Esophagus squamous epithelium (tissue), 5 donors: ENCODE data around the gene MTMR8. TPM values are rescaled to one million over a fixed set of nuclear protein-coding genes. Genes with fewer than 3 reads are reported as not detected.
"Not testable (repeated sequence)": the region's sequence is repeated elsewhere in the genome, so short reads cannot be mapped to it uniquely, and the experiment has no call there.

Source experiments
- DNase-seq: peaks from one replicate; lab custom pipeline; 2025; lab: John Stamatoyannopoulos, UW
- H3K27ac ChIP-seq, 4 donors: fragments of 200-600 bp; sonication (generic); one replicate each; pipeline ENCODE4 v1.5.1; 2016 to 2019; ENCODE audit warnings: mild to moderate bottlenecking in 1 of 4
- H3K27me3 ChIP-seq, 4 donors: fragments of 200-600 bp; sonication (generic); 1 replicate in 3 of 4; 2 replicates in 1 of 4; pipeline versions ENCODE4 v1.5.1 to v1.6.0; 2017 to 2021; ENCODE audit warnings: antibody characterized with exemption in 1 of 4
- H3K36me3 ChIP-seq, 3 donors: fragments of 200-600 bp; sonication (generic); one replicate each; pipeline ENCODE4 v1.5.1; 2016 to 2019
- H3K4me1 ChIP-seq, 3 donors: fragments of 200-600 bp; sonication (generic); one replicate each; pipeline ENCODE4 v1.5.1; 2017 to 2019
- H3K4me3 ChIP-seq, 4 donors: fragments of 200-600 bp; sonication (generic); 1 replicate in 3 of 4; 2 replicates in 1 of 4; pipeline ENCODE4 v1.5.1; 2016 to 2019; ENCODE audit warnings: mild to moderate bottlenecking in 2 of 4, moderate library complexity in 1 of 4
- H3K9me3 ChIP-seq, 3 donors: fragments of 200-600 bp; sonication (generic); one replicate each; pipeline ENCODE4 v1.5.1; 2016 to 2019
- CTCF ChIP-seq, 6 experiments: fragments of 450-650 bp in 4 of 6; fragments of 200-600 bp in 2 of 6; sonication (generic) in 2 of 6; IDR thresholded peaks; one replicate each; pipeline ENCODE4 v1.5.1; 2016 to 2019; ENCODE audit warnings: antibody characterized with exemption in 6 of 6, mild to moderate bottlenecking in 4 of 6, moderate library complexity in 4 of 6
- POLR2A ChIP-seq, 4 donors: fragments of 450-650 bp; IDR thresholded peaks; one replicate each; pipeline ENCODE4 v1.6.1; 2017; ENCODE audit warnings: antibody characterized with exemption in 4 of 4, mild to moderate bottlenecking in 4 of 4, moderate library complexity in 3 of 4
- WGBS, 2 donors: methylation state at CpG; one replicate each; pipeline ENCODE4 v1.1.5; 2018; 5-methylcytosine and 5-hydroxymethylcytosine counted together
- intact Hi-C: fragments of 100-400 bp; cut with DNase I; formaldehyde crosslinking; loops from one replicate; pipeline ENCODE4 v1.15.0; 2022
- total RNA-seq, 4 donors: library from RNA; depleted of rRNA; stranded (reverse); fragments of >200 nt; gene quantifications; one replicate each; pipeline ENCODE4 v1.1.0, GENCODE V29; 2016
- donor health status: DM: yes; HTN: yes; CAD: no.

The MTMR8 gene
- total RNA-seq, 4 donors from 2014 or later = 1.0 to 3.2 (median 2.4) TPM

- WGBS, 2 donors = 35 to 50% methylated on average over 7 to 10 of the region's 12 CpGs
- H3K4me3 ChIP-seq = peak overlapping the region; percentile 53 to 66 (median 60)
- DNase-seq = no peak
- intact Hi-C loops = no loop called here
- H3K9me3 ChIP-seq = no peaks in the 10 kb centered on the region
- H3K36me3 ChIP-seq = no peaks in the 10 kb centered on the region
- H3K27ac ChIP-seq = peak overlapping the region in 2 of 4 donors; percentile 3 to 68
- TF ChIP-seq CTCF (IDR thresholded peaks at IDR 0.05) (no peak), POLR2A (IDR thresholded peaks at IDR 0.05) (no peak)
- peaks cover 0 to 9% (median 0%) of the 10 kb centered on the region in 3 donors for H3K4me1 ChIP-seq
- H3K27me3 ChIP-seq = no peaks in the 10 kb centered on the region
Measured at GRCh38 chrX:64394059-64394873, 986 bp downstream of the MTMR8 start.

GRCh38 chrX:64389489-64389888 lies 5.8 kb downstream of the MTMR8 start:
- Histone ChIP-seq H3K36me3 (no peaks in the 10 kb centered on the region), H3K4me3 (no peak overlapping the region), H3K9me3 (peaks cover 0 to 13% (median 2%) of the 10 kb centered on the region in 3 donors), H3K27me3 (no peaks in the 10 kb centered on the region), H3K27ac (no peak overlapping the region), H3K4me1 (peaks cover 0 to 8% (median 0%) of the 10 kb centered on the region in 3 donors)
- DNase-seq = no peak
- no peak for TF ChIP-seq CTCF (IDR thresholded peaks at IDR 0.05)
- no peak for TF ChIP-seq POLR2A (IDR thresholded peaks at IDR 0.05)
- intact Hi-C loops = no loop called here

GRCh38 chrX:64380789-64381188 lies 14.5 kb downstream of the MTMR8 start:
- WGBS, 2 donors = 83 to 92% methylated on average over 3 to 4 of the region's 4 CpGs
- peaks cover 0 to 28% (median 22%) of the 10 kb centered on the region in 3 donors for H3K9me3 ChIP-seq
- H3K4me1 ChIP-seq, H3K4me3 ChIP-seq, H3K27ac ChIP-seq, H3K27me3 ChIP-seq, DNase-seq, intact Hi-C loops, H3K36me3 ChIP-seq: not testable (repeated sequence)

GRCh38 chrX:64379924-64380323 lies 15.3 kb downstream of the MTMR8 start:
- intact Hi-C loops = no loop called here
- 67 to 69% methylated on average over 1 of the region's 1 CpG for WGBS, 2 donors
- TF ChIP-seq POLR2A (IDR thresholded peaks at IDR 0.05) = no peak
- no peak for TF ChIP-seq CTCF (IDR thresholded peaks at IDR 0.05)
- no peak overlapping the region for H3K27ac ChIP-seq
- no peaks in the 10 kb centered on the region for H3K4me1 ChIP-seq
- no peaks in the 10 kb centered on the region for H3K36me3 ChIP-seq
- H3K27me3 ChIP-seq = peaks cover 0 to 3% (median 0%) of the 10 kb centered on the region in 4 donors
- no peak for DNase-seq
- no peak overlapping the region for H3K4me3 ChIP-seq
- H3K9me3 ChIP-seq = peaks cover 0 to 26% (median 22%) of the 10 kb centered on the region in 3 donors

GRCh38 chrX:64377753-64378152 lies 17.5 kb downstream of the MTMR8 start:
- intact Hi-C loops = no loop called here
- no peaks in the 10 kb centered on the region for H3K36me3 ChIP-seq
- H3K27ac ChIP-seq = no peak overlapping the region
- 50 to 88% methylated on average over 3 of the region's 3 CpGs for WGBS, 2 donors
- no peak overlapping the region for H3K4me3 ChIP-seq
- no peaks in the 10 kb centered on the region for H3K27me3 ChIP-seq
- H3K9me3 ChIP-seq = peaks cover 0 to 16% (median 11%) of the 10 kb centered on the region in 3 donors
- TF ChIP-seq CTCF (IDR thresholded peaks at IDR 0.05) = no peak
- TF ChIP-seq POLR2A (IDR thresholded peaks at IDR 0.05) = no peak
- no peaks in the 10 kb centered on the region for H3K4me1 ChIP-seq
- no peak for DNase-seq
